ENCODE results near the gene CASR.
A peak's percentile ranks its signal among the peaks of the same experiment; 100 is the strongest.

The CASR gene

GRCh38 chr3:122299872-122300460 lies 116.5 kb downstream of the CASR start:
- Histone ChIP-seq H3K4me2 (ENCODE audit: low read length) (no peak overlapping the region), H3K4me3 (ENCODE audit: low read depth, low read length) (no peak overlapping the region), H3K79me2 (no peaks in the 10 kb centered on the region), H3K36me3 (ENCODE audit: control insufficient read depth, insufficient read depth, low read length) (no peaks in the 10 kb centered on the region), H3K9ac (no peak overlapping the region), H2AFZ (no peak overlapping the region), H3K27ac (no peak overlapping the region), H3K4me1 (no peaks in the 10 kb centered on the region), H3K27me3 (ENCODE audit: control insufficient read depth, insufficient read depth, low read length) (no peaks in the 10 kb centered on the region), H3K9me3 (ENCODE audit: control insufficient read depth, low read length) (no peaks in the 10 kb centered on the region)
- peak; percentile 64 for TF ChIP-seq CTCF (IDR thresholded peaks at IDR 0.05)

GRCh38 chr3:122301063-122301462 lies 117.6 kb downstream of the CASR start:
- Histone ChIP-seq H3K79me2 (no peaks in the 10 kb centered on the region), H3K27ac (no peak overlapping the region), H3K4me3 (ENCODE audit: low read depth, low read length) (no peak overlapping the region), H3K4me2 (ENCODE audit: low read length) (no peak overlapping the region), H3K36me3 (ENCODE audit: control insufficient read depth, insufficient read depth, low read length) (no peaks in the 10 kb centered on the region), H3K4me1 (peaks cover 4% of the 10 kb centered on the region), H3K27me3 (ENCODE audit: control insufficient read depth, insufficient read depth, low read length) (no peaks in the 10 kb centered on the region), H3K9ac (no peak overlapping the region), H2AFZ (no peak overlapping the region), H3K9me3 (ENCODE audit: control insufficient read depth, low read length) (no peaks in the 10 kb centered on the region)
- no peak for TF ChIP-seq CTCF (IDR thresholded peaks at IDR 0.05)

- Histone ChIP-seq H3K4me2 (ENCODE audit: low read length) (no peak overlapping the region), H3K4me1 (peaks cover 6% of the 10 kb centered on the region), H3K36me3 (ENCODE audit: control insufficient read depth, insufficient read depth, low read length) (no peaks in the 10 kb centered on the region), H3K27ac (no peak overlapping the region), H3K9ac (no peak overlapping the region), H3K79me2 (no peaks in the 10 kb centered on the region), H2AFZ (peak overlapping the region; percentile 56), H3K9me3 (ENCODE audit: control insufficient read depth, low read length) (no peaks in the 10 kb centered on the region), H3K27me3 (ENCODE audit: control insufficient read depth, insufficient read depth, low read length) (no peaks in the 10 kb centered on the region), H3K4me3 (ENCODE audit: low read depth, low read length) (no peak overlapping the region)
- TF ChIP-seq CTCF (IDR thresholded peaks at IDR 0.05), result peak; percentile 45
These were observed 122.6 kb downstream of the CASR start for GRCh38 chr3:122305818-122306621.

- Histone ChIP-seq H3K4me3 (ENCODE audit: low read depth, low read length) (no peak overlapping the region), H2AFZ (no peak overlapping the region), H3K9me3 (ENCODE audit: control insufficient read depth, low read length) (no peaks in the 10 kb centered on the region), H3K36me3 (ENCODE audit: control insufficient read depth, insufficient read depth, low read length) (no peaks in the 10 kb centered on the region), H3K27ac (no peak overlapping the region), H3K79me2 (no peaks in the 10 kb centered on the region), H3K27me3 (ENCODE audit: control insufficient read depth, insufficient read depth, low read length) (no peaks in the 10 kb centered on the region), H3K9ac (no peak overlapping the region), H3K4me2 (ENCODE audit: low read length) (no peak overlapping the region), H3K4me1 (peaks cover 6% of the 10 kb centered on the region)
- TF ChIP-seq CTCF (IDR thresholded peaks at IDR 0.05), result no peak
These were observed 123.1 kb downstream of the CASR start for GRCh38 chr3:122306622-122306953.
